ENCODE data around the gene TNFRSF12A.

The TNFRSF12A gene

GRCh38 chr16:3027489-3027795 is 7.3 kb downstream of the TNFRSF12A start:
- no peak for DNase-seq

GRCh38 chr16:3027983-3028715 is 8.0 kb downstream of the TNFRSF12A start:
- DNase-seq: peak; percentile 75 to 93

GRCh38 chr16:3028716-3029319 is 8.7 kb downstream of the TNFRSF12A start:
- DNase-seq: no peak

GRCh38 chr16:3029491-3030221 is 9.5 kb downstream of the TNFRSF12A start:
- DNase-seq: no peak

GRCh38 chr16:3030222-3031212 is 10.3 kb downstream of the TNFRSF12A start:
- no peak for DNase-seq

- no peak for DNase-seq
These were observed 12.5 kb downstream of the TNFRSF12A start for GRCh38 chr16:3032624-3033023.

GRCh38 chr16:3035289-3035971 is 15.3 kb downstream of the TNFRSF12A start:
- DNase-seq: no peak

- no peak for DNase-seq
These were observed 16.0 kb downstream of the TNFRSF12A start for GRCh38 chr16:3035972-3036725.

GRCh38 chr16:3036726-3037315 is 16.7 kb downstream of the TNFRSF12A start, which contains the start of gene BICDL2:
BICDL2 (minus strand) TSS chr16:3036944; CDS start chr16:3035496, 1,448 bp downstream.
- no peak for DNase-seq

- no peak for DNase-seq
These were observed 18.1 kb downstream of the TNFRSF12A start for GRCh38 chr16:3038256-3038655.

GRCh38 chr16:3038896-3039295 is 18.7 kb downstream of the TNFRSF12A start:
- no peak for DNase-seq

GRCh38 chr16:3042376-3042775 is 22.2 kb downstream of the TNFRSF12A start:
- no peak for DNase-seq

- no peak for DNase-seq
These were observed 24.5 kb downstream of the TNFRSF12A start for GRCh38 chr16:3044708-3045107.

GRCh38 chr16:3045758-3046640 is 25.8 kb downstream of the TNFRSF12A start, which contains the start of gene MMP25:
MMP25 (plus strand) TSS chr16:3046561; CDS start chr16:3046918, 357 bp downstream.
- DNase-seq: peak; percentile 55 to 63

- DNase-seq: no peak
These were observed 26.6 kb downstream of the TNFRSF12A start for GRCh38 chr16:3046641-3047386.

- no peak for DNase-seq
These were observed 27.2 kb downstream of the TNFRSF12A start for GRCh38 chr16:3047387-3047720.

- DNase-seq: no peak
These were observed 29.8 kb downstream of the TNFRSF12A start for GRCh38 chr16:3049921-3050481.

- no peak for DNase-seq
These were observed 30.3 kb downstream of the TNFRSF12A start for GRCh38 chr16:3050487-3050886.

GRCh38 chr16:3051009-3051408 is 30.8 kb downstream of the TNFRSF12A start:
- no peak for DNase-seq
